Fibroblast of pulmonary artery (primary cell): ENCODE measurements around the gene STK10.
A peak's percentile ranks its signal among the peaks of the same experiment; 100 is the strongest.

ENCODE experiments used
- DNase-seq: peaks from one replicate; pipeline ENCODE4 v3.0.0-alpha.2; 2010; ENCODE audit warnings: low read depth
- H3K4me3 ChIP-seq: replicated peaks from 2 replicates; pipeline ENCODE4 v1.5.1; 2011; ENCODE audit warnings: low read depth, mild to moderate bottlenecking, control low read depth, low read length, moderate library complexity
- CTCF ChIP-seq: IDR thresholded peaks from 2 replicates; pipeline ENCODE4 v1.5.1; 2011; ENCODE audit warnings: mild to moderate bottlenecking, control low read depth, low read length, inconsistent platforms; ENCODE audit errors: missing control alignments

STK10 gene

GRCh38 chr5:172127581-172127980, 60.4 kb downstream of the STK10 start:
- H3K4me3 ChIP-seq = no peak overlapping the region
- no peak for TF ChIP-seq CTCF
- no peak for DNase-seq

DNA sequence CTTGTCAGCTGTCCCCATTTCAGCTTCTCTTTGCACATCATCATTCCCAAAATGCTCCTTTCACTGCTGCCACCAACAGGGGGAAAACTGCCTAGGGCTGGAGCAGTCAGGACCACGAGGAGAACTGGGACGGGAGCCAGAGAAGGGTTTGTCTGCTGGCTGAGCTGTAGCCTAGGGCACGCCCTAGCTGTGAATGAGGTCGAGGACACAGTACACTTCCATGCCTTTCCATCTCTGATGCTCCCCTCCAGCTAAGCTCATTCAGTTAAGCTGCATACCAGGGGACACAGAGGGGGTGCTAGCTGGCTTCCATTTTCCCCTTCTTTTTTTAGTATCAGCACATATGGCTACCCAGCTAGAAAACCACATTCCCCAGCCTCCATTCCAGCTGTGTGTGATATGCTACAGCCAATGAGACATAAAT, 64.7 kb downstream of the STK10 start:
- peak; percentile 84 for DNase-seq
- H3K4me3 ChIP-seq = no peak overlapping the region
- peak; percentile 60 for TF ChIP-seq CTCF

- no peak for TF ChIP-seq CTCF
- DNase-seq = no peak
- no peak overlapping the region for H3K4me3 ChIP-seq
These were observed 67.9 kb downstream of the STK10 start for GRCh38 chr5:172119921-172120688.

GRCh38 chr5:172118891-172119290, 69.1 kb downstream of the STK10 start:
- TF ChIP-seq CTCF = no peak
- H3K4me3 ChIP-seq = no peak overlapping the region
- DNase-seq = no peak

DNA sequence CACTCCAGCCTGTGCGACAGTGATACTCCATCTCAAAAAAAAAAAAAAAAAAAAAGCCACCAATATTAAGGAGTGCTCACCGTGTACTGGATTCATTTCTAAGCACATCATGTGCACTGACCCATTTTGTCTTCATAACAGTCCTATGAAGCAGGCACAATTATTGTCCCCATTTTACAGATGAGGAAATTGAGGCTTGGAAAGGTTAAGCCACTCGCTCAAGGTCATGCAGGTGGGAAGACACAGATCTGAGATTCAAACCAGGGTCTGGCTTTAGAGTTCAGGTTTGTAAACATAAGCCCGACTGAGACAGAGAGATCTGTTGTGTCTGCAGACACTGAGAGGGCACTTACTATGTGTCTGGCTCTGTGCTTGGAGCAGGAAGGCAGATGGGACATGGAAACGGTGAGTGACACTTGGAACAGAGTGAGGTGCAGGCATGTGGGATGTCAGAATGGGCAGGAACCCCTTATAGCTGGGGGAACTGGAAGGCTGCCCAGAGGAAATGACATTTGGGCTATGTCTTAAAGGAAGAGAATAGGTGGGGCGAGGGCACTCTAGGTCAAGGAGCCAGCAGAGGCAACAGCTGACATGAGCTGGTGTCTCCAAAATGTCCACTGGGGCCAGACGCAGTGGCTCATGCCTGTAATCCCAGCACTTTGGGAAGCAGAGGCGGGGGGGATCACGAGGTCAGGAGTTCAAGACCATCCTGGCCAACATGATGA, 69.9 kb downstream of the STK10 start:
- no peak overlapping the region for H3K4me3 ChIP-seq
- no peak for TF ChIP-seq CTCF

DNA sequence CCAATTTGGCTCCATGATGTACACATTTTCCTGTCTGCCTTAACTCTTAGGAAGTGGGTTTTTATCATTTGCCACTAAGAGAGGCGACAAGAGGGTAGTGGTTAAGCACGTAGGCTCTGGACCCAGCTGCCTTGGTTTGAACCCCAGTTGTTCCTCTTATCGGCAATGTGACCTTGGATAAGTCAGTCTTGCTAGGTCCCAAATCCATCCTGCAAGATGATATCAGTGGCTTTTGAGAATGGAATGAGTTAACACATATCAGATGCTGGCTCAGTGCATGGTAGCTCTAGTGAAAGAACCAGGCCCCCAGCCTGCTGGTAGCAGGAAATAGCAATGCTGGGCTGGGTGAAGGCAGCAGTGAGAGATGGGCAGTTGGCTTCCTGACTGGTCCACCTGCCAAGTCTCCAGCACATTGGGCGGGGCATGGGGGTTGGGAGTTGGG, 72.5 kb downstream of the STK10 start:
- no peak overlapping the region for H3K4me3 ChIP-seq
- no peak for TF ChIP-seq CTCF
- DNase-seq = no peak

More for the DNA sequence above, 69.9 kb downstream of the STK10 start:
- DNase-seq = no peak
